Gastrocnemius medialis (tissue), 4 donors: ENCODE results near the gene GHDC. TPM values are rescaled to one million over a fixed set of nuclear protein-coding genes. Genes with fewer than 3 reads are reported as not detected.

ENCODE experiments used
- ATAC-seq, 2 donors: fragments of 150-250 bp; one replicate each; pipeline ENCODE4 v1.9.1; 2016
- DNase-seq, 2 donors: peaks; one replicate each; pipeline ENCODE4 v3.0.0-alpha.2; 2019
- H3K27ac ChIP-seq, 4 donors: fragments of 200-600 bp; sonication (generic); 1 replicate in 1 of 4; 2 replicates in 3 of 4; pipeline ENCODE4 v1.5.1; 2016 to 2018; ENCODE audit warnings: mild to moderate bottlenecking in 2 of 4, moderate library complexity in 1 of 4
- H3K27me3 ChIP-seq, 3 donors: fragments of 200-600 bp; sonication (generic) in 2 of 3; 1 replicate in 1 of 3; 2 replicates in 2 of 3; pipeline versions ENCODE4 v1.5.1 to v1.6.0; 2016 to 2019; ENCODE audit warnings: mild to moderate bottlenecking in 1 of 3, moderate library complexity in 1 of 3
- H3K36me3 ChIP-seq, 2 donors: fragments of 200-600 bp; sonication (generic) in 1 of 2; one replicate each; pipeline ENCODE4 v1.5.1; 2017 to 2018
- H3K4me1 ChIP-seq, 2 donors: fragments of 200-600 bp; sonication (generic) in 1 of 2; one replicate each; pipeline ENCODE4 v1.5.1; 2016 to 2017; ENCODE audit warnings: mild to moderate bottlenecking in 2 of 2
- H3K4me3 ChIP-seq, 4 donors: fragments of 200-600 bp; sonication (generic) in 3 of 4; 1 replicate in 1 of 4; 2 replicates in 3 of 4; pipeline ENCODE4 v1.5.1; 2016 to 2019; ENCODE audit warnings: mild to moderate bottlenecking in 2 of 4
- H3K9me3 ChIP-seq, 3 donors: fragments of 200-600 bp; sonication (generic) in 2 of 3; 1 replicate in 1 of 3; 2 replicates in 2 of 3; pipeline ENCODE4 v1.5.1; 2016 to 2019
- POLR2A ChIP-seq, 2 donors: fragments of 450-650 bp; IDR thresholded peaks; one replicate each; pipeline ENCODE4 v1.6.1; 2017; ENCODE audit warnings: antibody characterized with exemption in 2 of 2, mild to moderate bottlenecking in 2 of 2, moderate library complexity in 2 of 2
- in situ Hi-C, 4 donors: fragments of 200-750 bp; cut with MboI; loops; one replicate each; pipeline versions ENCODE4 v1.15.0 to v1.8.0; 2017; ENCODE audit warnings: low sequenced_read_pairs in 4 of 4
- intact Hi-C: fragments of 100-400 bp; cut with DNase I; formaldehyde crosslinking; loops from one replicate; pipeline ENCODE4 v1.15.1; 2023; ENCODE audit warnings: low total_unique reads
- total RNA-seq, 4 donors: library from RNA; depleted of rRNA; stranded (reverse); fragments of >200 nt; gene quantifications; one replicate each; pipeline versions ENCODE4 v1.1.0 to v1.2.3, GENCODE V29; 2016
- TF ChIP-seq, protein P1 (sequence below), 5 experiments: fragments of 450-650 bp in 3 of 5; fragments of 200-600 bp in 2 of 5; sonication (generic) in 2 of 5; IDR thresholded peaks in 4 of 5; conservative IDR thresholded peaks in 1 of 5; 1 replicate in 4 of 5; 2 replicates in 1 of 5; pipeline ENCODE4 v1.5.1; 2016 to 2019; ENCODE audit warnings: antibody characterized with exemption in 5 of 5, mild to moderate bottlenecking in 3 of 5, moderate library complexity in 3 of 5

The GHDC gene
- total RNA-seq, 4 donors from 2014 or later = 13.8 to 20.0 (median 18.2) TPM

DNA sequence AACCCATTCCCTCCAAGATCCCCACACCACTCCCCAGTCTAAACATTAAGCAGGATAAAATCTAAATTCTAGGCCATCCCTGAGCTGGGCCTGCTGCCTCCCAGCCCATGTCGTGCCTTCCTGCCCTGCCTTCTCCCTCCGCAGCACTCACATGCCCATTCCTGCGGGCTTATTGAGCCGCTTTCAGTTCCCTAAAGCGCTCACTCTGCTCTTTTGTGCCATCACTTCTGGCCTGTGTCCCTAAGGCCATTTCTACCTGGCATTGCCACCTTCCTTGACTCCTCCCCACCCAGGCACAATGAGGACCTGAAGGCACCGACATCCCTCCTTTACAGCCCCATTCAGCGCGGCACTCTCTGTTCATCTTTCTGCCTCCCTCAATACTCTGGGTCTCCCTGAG is 26.5 kb downstream of the GHDC start:
- Histone ChIP-seq H3K4me3 (no peak overlapping the region), H3K27me3 (no peaks in the 10 kb centered on the region), H3K4me1 (no peaks in the 10 kb centered on the region), H3K36me3 (no peaks in the 10 kb centered on the region), H3K27ac (no peak overlapping the region), H3K9me3 (no peaks in the 10 kb centered on the region)
- TF ChIP-seq POLR2A (IDR thresholded peaks at IDR 0.05) = no peak
- TF ChIP-seq, protein P1, sequence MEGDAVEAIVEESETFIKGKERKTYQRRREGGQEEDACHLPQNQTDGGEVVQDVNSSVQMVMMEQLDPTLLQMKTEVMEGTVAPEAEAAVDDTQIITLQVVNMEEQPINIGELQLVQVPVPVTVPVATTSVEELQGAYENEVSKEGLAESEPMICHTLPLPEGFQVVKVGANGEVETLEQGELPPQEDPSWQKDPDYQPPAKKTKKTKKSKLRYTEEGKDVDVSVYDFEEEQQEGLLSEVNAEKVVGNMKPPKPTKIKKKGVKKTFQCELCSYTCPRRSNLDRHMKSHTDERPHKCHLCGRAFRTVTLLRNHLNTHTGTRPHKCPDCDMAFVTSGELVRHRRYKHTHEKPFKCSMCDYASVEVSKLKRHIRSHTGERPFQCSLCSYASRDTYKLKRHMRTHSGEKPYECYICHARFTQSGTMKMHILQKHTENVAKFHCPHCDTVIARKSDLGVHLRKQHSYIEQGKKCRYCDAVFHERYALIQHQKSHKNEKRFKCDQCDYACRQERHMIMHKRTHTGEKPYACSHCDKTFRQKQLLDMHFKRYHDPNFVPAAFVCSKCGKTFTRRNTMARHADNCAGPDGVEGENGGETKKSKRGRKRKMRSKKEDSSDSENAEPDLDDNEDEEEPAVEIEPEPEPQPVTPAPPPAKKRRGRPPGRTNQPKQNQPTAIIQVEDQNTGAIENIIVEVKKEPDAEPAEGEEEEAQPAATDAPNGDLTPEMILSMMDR (IDR thresholded peaks at IDR 0.05 in 4 of 5, conservative IDR thresholded peaks at IDR 0.05 in 1 of 5) = no peak
- no peak for DNase-seq
- intact Hi-C loops = no loop called here
- ATAC-seq = no peak
- in situ Hi-C loops = no loop called here

DNA sequence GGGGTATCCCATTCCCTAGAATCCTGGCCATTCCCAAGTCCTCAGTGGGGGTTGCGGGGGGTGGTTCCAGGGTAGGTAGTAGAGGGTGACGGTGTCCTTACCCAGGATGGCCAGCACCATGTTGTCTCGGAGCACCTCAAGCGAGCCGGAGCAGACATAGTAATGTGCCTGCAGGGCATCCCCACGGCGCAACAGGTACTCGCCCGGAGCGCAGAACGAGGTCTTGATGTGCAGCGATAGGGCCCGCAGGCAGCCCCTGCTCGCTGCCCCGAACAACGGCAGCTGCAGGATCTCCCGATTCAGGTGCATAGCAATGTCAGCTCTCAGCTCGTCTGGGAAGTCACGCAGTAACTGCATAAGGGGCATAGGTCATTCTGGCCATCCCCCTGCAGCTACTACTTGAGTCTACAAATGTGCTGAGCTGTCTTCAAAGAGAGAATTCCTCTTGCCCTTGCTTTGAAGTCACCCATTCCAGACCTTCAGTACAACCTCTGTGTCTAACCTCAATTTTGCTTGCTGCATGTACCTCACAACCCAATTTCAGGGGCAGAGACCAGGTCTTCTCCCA is 28.0 kb downstream of the GHDC start:
- no peaks in the 10 kb centered on the region for H3K4me1 ChIP-seq
- in situ Hi-C loops (no loop called here), intact Hi-C loops (no loop called here)
- no peak for DNase-seq
- no peak overlapping the region for H3K4me3 ChIP-seq
- no peaks in the 10 kb centered on the region for H3K27me3 ChIP-seq
- TF ChIP-seq, protein P1 (IDR thresholded peaks at IDR 0.05 in 4 of 5, conservative IDR thresholded peaks at IDR 0.05 in 1 of 5) = no peak
- TF ChIP-seq POLR2A (IDR thresholded peaks at IDR 0.05) = no peak
- no peaks in the 10 kb centered on the region for H3K9me3 ChIP-seq
- no peaks in the 10 kb centered on the region for H3K36me3 ChIP-seq
- no peak for ATAC-seq
- H3K27ac ChIP-seq = no peak overlapping the region

DNA sequence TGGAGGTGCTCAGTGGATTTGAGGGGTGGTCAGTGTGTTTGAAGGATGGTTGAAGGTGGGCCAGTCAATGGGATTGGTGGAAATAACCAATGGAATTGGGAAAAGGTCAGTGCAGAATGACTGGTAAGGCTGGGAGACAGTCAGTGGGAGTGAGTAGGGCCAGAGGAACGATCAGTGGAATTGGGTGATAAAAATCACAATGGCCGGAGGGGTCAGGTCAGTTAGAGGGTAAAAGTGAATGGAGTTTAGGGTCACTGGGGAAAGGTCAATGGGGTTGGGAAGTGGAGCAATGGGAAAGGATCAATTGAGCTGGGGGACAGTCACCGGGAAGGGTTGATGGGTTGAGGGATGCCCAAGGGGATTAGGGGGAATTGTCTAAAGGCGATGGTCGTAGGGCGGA is 28.5 kb downstream of the GHDC start:
- Histone ChIP-seq H3K27me3 (no peaks in the 10 kb centered on the region), H3K36me3 (no peaks in the 10 kb centered on the region), H3K4me1 (no peaks in the 10 kb centered on the region), H3K27ac (no peak overlapping the region), H3K4me3 (no peak overlapping the region), H3K9me3 (no peaks in the 10 kb centered on the region)
- no peak for ATAC-seq
- in situ Hi-C loops (no loop called here), intact Hi-C loops (no loop called here)
- TF ChIP-seq, protein P1 (IDR thresholded peaks at IDR 0.05 in 4 of 5, conservative IDR thresholded peaks at IDR 0.05 in 1 of 5) = no peak
- TF ChIP-seq POLR2A (IDR thresholded peaks at IDR 0.05) = no peak
- DNase-seq = no peak

DNA sequence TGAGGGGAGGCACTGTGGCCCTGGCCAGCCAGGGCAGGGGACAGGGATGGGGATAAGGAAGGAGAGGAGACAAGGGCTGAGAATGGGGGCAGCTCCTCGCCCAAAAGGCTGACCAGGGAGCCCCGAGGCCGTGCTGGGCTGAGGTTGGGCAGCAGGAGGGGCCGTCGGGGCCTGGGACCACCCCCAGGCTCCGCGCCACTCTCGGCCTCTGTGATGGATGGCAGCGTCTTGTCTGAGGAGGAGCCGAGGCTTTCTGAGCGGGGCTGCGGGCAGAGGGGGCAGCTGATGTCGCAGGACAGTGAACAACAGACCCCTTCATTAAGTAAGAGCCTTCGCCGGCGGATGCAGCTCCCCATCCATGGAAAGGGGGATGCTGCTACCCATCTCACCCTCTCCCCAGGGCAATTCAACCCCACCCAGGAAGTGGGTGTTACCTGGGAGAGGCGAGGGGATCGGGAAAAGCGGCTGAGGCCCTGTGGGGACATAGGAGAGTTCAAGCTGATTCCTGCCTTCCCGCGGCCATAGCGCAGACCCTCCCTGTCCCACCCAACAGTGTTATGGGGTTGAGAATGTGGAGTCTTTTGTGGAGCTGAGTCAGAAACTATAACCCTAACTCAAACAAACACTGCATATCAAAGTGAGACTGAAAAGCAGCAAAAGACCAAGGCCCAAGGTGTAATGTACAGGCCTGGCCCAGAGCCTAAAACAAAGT is 30.4 kb downstream of the GHDC start:
- TF ChIP-seq, protein P1 (IDR thresholded peaks at IDR 0.05 in 4 of 5, conservative IDR thresholded peaks at IDR 0.05 in 1 of 5) = no peak
- no peak for TF ChIP-seq POLR2A (IDR thresholded peaks at IDR 0.05)
- Histone ChIP-seq H3K9me3 (no peaks in the 10 kb centered on the region), H3K36me3 (no peaks in the 10 kb centered on the region), H3K27me3 (no peaks in the 10 kb centered on the region), H3K4me1 (no peaks in the 10 kb centered on the region), H3K4me3 (no peak overlapping the region), H3K27ac (no peak overlapping the region)
- in situ Hi-C loops (no loop called here), intact Hi-C loops (no loop called here)
- ATAC-seq (no peak), DNase-seq (no peak)
